ENCODE measurements around the gene SLC47A1. TPM values are rescaled to one million over a fixed set of nuclear protein-coding genes. Genes with fewer than 3 reads are reported as not detected.

SLC47A1 gene
- total RNA-seq, 1 donor from 2014 or later, result 1.1 TPM

DNA sequence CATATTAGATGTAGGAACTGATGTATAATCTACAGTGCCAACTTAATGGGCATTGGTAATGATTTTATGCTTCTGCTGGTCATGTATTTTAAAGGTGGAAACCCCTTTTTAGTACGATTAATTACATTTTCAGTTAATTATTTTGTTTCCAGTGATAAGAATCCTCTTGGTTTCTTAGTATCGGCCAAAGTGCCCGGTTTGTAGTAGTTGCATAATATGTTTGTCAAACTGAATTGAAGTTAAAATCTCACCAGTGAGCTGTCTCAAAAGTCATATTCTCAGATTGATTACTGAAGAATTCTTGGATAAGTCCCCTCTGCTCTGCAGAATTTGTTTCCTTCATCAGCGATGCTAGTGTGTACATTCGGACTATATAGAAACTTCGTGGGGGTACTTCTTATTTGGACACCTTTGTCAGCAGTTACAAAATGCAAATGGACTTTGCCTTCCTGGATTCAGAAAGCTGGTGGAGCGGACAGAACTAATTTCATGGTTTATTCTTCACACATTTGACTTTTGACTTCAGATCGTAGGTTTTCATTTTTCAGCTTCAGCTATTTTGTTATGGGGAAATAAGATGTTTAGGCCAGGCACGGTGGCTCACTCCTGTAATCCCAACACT, 28.2 kb downstream of the SLC47A1 start:
- peaks cover 4% of the 10 kb centered on the region for H3K36me3 Mint-ChIP-seq (ENCODE audit: insufficient read depth)
- H3K27ac Mint-ChIP-seq, result no peak overlapping the region
- H3K4me3 Mint-ChIP-seq (ENCODE audit: low read depth), result no peak overlapping the region
- no peak for DNase-seq (ENCODE audit: low spot score, unreplicated experiment)
- H3K27me3 Mint-ChIP-seq, result peaks cover 11% of the 10 kb centered on the region
- peaks cover 5% of the 10 kb centered on the region for H3K9me3 Mint-ChIP-seq (ENCODE audit: low read depth)
- H3K4me1 Mint-ChIP-seq (ENCODE audit: low read depth), result no peaks in the 10 kb centered on the region
- TF ChIP-seq, protein P1, sequence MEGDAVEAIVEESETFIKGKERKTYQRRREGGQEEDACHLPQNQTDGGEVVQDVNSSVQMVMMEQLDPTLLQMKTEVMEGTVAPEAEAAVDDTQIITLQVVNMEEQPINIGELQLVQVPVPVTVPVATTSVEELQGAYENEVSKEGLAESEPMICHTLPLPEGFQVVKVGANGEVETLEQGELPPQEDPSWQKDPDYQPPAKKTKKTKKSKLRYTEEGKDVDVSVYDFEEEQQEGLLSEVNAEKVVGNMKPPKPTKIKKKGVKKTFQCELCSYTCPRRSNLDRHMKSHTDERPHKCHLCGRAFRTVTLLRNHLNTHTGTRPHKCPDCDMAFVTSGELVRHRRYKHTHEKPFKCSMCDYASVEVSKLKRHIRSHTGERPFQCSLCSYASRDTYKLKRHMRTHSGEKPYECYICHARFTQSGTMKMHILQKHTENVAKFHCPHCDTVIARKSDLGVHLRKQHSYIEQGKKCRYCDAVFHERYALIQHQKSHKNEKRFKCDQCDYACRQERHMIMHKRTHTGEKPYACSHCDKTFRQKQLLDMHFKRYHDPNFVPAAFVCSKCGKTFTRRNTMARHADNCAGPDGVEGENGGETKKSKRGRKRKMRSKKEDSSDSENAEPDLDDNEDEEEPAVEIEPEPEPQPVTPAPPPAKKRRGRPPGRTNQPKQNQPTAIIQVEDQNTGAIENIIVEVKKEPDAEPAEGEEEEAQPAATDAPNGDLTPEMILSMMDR (IDR thresholded peaks at IDR 0.05; ENCODE audit: unreplicated experiment), result no peak

DNA sequence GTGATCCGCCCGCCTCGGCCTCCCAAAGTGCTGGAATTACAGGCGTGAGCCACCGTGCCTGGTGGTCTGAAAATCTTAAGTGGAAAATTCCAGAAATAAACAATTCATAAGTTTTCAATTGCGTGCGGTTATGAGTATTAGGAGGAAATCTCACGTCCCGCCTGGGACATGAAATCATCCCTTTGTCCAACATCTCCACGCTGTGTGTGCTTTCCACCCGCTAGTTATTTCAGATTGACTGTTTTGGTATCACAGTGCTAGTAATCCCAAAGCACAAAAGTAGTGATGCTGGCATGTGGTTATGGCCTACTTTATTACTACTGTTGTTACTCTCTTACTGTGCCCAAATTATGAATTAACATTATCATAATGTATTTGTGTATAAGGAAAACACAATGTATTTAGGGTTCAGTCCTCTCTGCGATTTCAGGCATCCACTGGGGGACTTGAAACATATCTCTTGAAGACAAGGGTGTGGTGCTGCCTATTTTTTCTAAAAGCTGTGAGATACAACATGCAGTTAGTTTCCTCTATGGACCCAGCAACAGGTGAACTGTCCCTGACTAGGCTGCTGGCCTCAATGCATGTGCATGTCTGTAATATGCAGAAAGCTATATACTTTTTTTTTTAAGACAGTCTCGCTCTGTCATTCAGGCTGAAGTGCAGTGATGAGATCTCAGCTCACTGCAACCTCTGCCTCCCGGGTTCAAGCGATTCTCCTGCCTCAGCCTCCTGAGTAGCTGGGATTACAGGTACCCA, 32.3 kb downstream of the SLC47A1 start:
- TF ChIP-seq, protein P1 (IDR thresholded peaks at IDR 0.05; ENCODE audit: unreplicated experiment), result no peak
- Mint-ChIP-seq H3K36me3 (ENCODE audit: insufficient read depth) (no peaks in the 10 kb centered on the region), H3K4me3 (ENCODE audit: low read depth) (no peak overlapping the region), H3K9me3 (ENCODE audit: low read depth) (no peaks in the 10 kb centered on the region), H3K4me1 (ENCODE audit: low read depth) (no peaks in the 10 kb centered on the region), H3K27me3 (peaks cover 7% of the 10 kb centered on the region), H3K27ac (no peak overlapping the region)
- no peak for DNase-seq (ENCODE audit: low spot score, unreplicated experiment)

DNA sequence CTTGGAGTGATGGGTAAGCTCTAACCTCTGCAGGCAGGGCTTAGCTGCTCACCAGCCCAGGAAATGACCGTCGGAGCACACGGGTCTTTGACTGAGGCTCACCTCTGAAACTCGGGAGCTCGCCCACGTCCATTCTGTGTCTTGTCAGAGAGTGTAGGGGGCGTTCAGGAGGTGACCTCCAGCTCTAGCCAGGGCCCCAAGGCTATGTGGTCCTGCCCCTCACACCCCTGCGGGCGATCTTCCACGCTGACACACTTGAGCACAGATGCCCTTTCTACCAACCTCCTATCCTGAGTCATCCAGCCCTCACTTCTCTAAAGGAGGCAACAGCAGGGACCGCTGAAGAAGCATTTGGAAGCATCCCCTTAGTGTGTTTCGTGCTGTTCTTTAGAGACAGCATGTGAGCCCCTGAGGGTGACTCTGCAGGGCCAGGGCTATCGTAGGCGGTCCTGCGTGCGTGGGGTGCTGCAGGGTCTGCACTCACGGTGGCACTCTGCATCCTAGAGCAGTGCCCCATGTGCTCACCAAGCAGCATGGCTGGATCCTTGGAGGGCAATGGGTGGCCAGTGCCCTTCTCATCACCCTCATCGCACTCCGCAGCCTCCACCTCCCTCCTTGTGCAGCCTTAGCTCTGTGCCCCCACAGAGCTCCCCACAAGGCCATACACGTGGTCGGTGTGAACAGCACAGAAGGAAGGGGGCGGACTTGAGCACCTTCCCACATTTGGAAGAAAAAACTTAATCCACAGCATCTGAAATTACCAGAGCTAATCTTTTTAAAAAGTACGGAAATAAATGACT, 33.8 kb downstream of the SLC47A1 start:
- Mint-ChIP-seq H3K4me3 (ENCODE audit: low read depth) (no peak overlapping the region), H3K27ac (no peak overlapping the region), H3K36me3 (ENCODE audit: insufficient read depth) (no peaks in the 10 kb centered on the region), H3K9me3 (ENCODE audit: low read depth) (no peaks in the 10 kb centered on the region), H3K27me3 (peaks cover 7% of the 10 kb centered on the region), H3K4me1 (ENCODE audit: low read depth) (no peaks in the 10 kb centered on the region)
- no peak for DNase-seq (ENCODE audit: low spot score, unreplicated experiment)
- TF ChIP-seq, protein P1 (IDR thresholded peaks at IDR 0.05; ENCODE audit: unreplicated experiment), result no peak

DNA sequence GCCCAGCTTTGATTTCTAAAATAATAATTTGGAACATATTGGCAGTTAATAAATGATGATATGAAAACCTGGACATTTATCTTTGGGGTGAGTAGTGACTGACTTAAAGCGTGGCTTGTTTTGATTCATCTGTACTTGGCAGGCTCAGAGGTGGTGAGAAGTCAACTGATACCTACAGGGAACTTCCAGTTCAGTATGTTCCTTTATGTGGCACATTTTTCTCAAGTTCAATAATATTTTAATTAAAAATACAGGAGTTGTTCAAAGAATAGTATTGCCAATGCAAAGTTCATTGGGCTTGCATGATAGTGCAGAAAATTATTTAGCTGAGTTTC, 34.3 kb downstream of the SLC47A1 start:
- Mint-ChIP-seq H3K27ac (no peak overlapping the region), H3K9me3 (ENCODE audit: low read depth) (no peaks in the 10 kb centered on the region), H3K4me1 (ENCODE audit: low read depth) (no peaks in the 10 kb centered on the region), H3K27me3 (peaks cover 10% of the 10 kb centered on the region), H3K4me3 (ENCODE audit: low read depth) (no peak overlapping the region), H3K36me3 (ENCODE audit: insufficient read depth) (no peaks in the 10 kb centered on the region)
- no peak for DNase-seq (ENCODE audit: low spot score, unreplicated experiment)
- TF ChIP-seq, protein P1 (IDR thresholded peaks at IDR 0.05; ENCODE audit: unreplicated experiment), result no peak

DNA sequence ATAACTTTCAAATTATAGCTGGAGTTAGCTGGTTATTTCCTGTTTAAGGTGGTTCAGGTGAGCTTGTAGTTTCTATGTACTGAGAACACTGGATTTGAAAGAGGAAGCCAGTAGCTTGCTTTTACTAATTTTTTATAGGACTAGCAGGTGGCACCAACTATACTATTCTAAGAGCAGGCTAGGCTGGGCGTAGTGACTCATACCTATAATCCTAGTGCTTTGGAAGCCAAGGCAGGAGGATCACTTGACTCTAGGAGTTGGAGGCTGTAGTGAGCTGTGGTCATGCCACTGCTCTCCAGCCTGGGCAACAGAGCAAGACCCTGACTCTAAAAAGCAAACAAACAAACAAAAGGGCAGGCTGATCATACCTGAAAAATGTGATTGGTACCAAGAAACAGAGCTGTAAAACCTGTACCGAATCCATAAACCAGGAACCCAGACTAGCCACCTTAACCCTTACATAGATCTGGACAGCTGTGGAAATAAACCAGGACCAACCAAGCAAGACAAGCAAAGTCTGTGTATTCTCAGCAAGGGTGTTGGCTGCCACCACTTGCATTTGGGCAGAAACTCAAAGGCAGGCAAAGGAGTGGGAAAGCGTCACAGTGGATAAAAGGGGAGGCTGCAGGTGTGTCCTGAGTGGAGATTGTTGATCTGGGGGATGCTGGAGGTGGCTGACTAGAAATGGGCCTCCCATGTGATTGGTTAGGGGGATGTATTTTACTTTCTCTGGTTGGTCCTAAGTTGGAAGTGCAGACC, 36.3 kb downstream of the SLC47A1 start:
- no peak overlapping the region for H3K4me3 Mint-ChIP-seq (ENCODE audit: low read depth)
- H3K9me3 Mint-ChIP-seq (ENCODE audit: low read depth), result no peaks in the 10 kb centered on the region
- H3K27ac Mint-ChIP-seq, result no peak overlapping the region
- TF ChIP-seq, protein P1 (IDR thresholded peaks at IDR 0.05; ENCODE audit: unreplicated experiment), result no peak
- no peak for DNase-seq (ENCODE audit: low spot score, unreplicated experiment)
- no peaks in the 10 kb centered on the region for H3K36me3 Mint-ChIP-seq (ENCODE audit: insufficient read depth)
- peaks cover 10% of the 10 kb centered on the region for H3K27me3 Mint-ChIP-seq
- H3K4me1 Mint-ChIP-seq (ENCODE audit: low read depth), result no peaks in the 10 kb centered on the region

All from progenitor cell of endocrine pancreas (in vitro differentiated cells).